ENCODE measurements around the gene NNMT.
A peak's percentile ranks its signal among the peaks of the same experiment; 100 is the strongest.
"Not testable (repeated sequence)": the region's sequence is repeated elsewhere in the genome, so short reads cannot be mapped to it uniquely, and the experiment has no call there.

NNMT gene

GRCh38 chr11:114309517-114309916 lies 13.3 kb downstream of the NNMT start:
- no peak for DNase-seq (ENCODE audit: low read depth, low spot score)

DNA sequence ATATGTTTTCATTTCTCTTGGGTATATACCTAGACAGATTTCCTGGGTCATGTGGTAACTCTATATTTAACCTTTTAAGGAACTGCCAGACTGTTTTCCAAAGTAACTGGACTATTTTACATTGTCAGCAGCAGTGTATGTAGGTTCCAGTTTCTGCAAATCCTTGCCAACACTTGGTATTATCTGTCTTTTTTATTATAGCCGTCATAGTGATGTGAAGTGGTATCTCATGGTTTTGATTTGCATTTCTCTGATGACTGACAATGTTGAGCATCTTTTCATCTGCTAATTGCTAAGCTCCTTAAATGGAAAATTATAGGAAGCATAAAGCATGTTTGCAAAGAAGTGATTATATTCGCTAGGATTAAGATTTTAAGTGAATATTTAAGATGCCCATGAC lies 13.9 kb downstream of the NNMT start:
- DNase-seq (ENCODE audit: low read depth, low spot score), result no peak

DNA sequence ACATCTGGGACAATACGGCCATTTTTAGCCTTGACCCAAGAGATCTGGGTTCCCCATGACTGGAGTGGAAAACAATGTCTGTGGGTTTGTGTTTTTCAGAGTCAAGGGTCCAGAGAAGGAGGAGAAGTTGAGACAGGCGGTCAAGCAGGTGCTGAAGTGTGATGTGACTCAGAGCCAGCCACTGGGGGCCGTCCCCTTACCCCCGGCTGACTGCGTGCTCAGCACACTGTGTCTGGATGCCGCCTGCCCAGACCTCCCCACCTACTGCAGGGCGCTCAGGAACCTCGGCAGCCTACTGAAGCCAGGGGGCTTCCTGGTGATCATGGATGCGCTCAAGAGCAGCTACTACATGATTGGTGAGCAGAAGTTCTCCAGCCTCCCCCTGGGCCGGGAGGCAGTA lies 15.7 kb downstream of the NNMT start:
- no peak for DNase-seq (ENCODE audit: low read depth, low spot score)

DNA sequence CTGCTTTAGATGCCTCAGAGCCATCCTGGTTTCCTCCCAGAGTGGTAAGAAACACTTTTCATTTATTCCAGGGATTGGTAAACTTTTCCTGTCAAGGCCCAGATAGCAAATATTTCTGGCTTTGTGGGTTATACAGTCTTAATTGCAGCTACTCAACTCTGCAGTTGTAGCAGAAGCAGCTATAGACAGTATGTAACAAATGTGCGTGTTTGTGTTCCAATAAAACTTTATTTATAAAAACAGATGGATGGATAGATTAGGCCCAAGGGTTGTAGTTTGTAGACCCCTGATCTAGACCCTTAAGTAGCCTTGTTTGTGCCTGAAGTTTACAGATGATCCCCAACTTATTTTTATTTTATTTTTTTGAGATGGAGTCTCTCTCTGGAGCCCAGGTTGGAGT lies 17.9 kb downstream of the NNMT start:
- no peak for DNase-seq (ENCODE audit: low read depth, low spot score)

DNA sequence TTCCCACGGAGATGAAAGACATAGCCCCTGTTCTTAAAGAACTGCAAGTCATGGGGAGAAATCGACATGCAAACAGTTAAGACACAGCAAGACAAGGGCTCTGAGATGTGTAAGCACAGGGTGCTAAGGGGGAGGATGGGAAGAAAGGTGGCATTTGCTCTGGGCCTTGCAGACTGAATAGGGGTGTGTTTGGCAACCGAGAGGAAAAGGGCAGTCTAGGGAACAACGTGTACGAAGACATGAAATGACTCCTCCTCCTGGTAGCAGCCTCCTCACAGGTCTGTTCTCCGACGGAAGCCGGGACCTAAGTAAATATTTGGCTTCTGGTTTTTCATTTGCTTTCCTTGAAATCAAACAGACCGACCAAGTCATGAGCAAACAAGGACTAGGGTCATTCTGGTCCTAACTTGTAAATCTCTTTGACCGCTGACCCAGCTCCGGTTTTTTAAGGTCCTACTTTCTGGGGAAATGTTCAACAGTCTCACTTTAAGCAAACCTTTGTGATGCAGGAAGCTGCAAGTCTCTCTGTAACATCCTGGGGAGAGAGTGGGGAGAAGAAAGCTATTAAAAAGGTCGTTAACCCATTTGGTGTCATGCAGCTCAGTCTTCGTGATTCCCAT lies 19.7 kb downstream of the NNMT start:
- DNase-seq (ENCODE audit: low read depth, low spot score), result peak; percentile 46

- DNase-seq (ENCODE audit: low read depth, low spot score), result no peak
Measured at GRCh38 chr11:114316980-114317786, 21.0 kb downstream of the NNMT start.

DNA sequence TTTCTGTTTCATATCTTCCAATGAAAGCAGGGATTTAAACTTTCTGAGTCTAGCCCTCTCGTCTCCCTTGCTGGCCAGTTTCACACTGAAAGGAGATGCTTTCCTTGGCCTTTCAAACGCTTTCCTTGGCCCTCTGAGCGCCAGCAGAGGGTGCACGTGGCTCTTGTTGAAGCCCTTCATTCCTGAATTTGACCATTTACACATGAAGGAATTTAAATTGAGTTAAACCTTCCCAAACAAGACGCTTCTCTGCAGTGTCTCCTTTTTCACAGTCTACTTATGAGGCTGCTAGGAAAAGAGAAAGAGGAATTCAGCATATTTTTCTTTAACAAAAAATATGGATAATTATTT lies 21.6 kb downstream of the NNMT start:
- peak; percentile 77 for DNase-seq (ENCODE audit: low read depth, low spot score)

DNA sequence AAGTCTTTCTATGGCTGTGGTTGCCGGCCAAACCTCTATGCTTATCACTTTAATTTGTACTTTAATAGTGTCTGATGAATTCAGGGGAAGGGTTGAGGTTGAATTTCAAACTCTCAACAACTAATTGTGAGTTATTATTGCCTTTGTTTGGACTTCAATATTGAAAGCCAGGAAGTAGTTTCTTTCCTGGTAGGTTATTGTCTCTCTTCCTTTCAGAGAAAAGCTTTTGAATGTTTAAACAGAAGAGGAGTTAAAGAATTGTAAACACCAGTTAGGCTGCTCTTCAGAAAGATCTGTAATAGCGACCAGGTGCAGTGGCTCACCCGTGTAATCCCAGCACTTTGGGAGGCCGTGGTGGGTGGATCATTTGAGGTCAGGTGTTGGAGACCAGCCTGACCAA lies 22.2 kb downstream of the NNMT start:
- no peak for DNase-seq (ENCODE audit: low read depth, low spot score)

DNA sequence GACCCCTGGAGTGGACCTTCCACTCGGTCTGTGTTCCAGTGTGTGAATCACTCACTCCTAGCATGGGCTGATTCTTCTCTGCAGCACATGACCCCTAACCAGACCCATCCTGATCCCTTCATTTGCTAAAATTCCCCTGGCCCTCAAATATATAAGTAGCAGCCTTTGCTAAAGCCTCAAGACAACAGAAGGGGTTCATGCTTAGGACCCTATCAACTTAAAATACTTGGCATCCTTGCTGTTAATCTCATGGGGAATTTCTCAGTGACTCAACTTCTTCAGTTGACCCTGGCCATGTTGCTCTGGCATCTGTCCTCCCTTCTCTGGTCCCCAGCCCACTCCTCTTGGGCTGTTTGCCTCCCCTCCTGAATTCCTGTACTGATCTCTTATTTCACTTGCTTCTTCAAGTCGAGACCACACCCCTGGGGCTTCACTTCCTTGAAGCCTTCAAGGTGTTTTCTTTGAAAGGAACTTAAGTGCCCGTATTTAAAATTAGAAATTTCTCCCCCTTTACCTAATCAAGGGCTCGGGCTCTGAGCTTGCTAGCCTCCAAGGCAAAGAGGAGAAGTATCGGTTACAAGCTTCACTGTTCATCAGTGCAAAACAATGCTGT lies 23.6 kb downstream of the NNMT start:
- peak; percentile 50 for DNase-seq (ENCODE audit: low read depth, low spot score)

- DNase-seq (ENCODE audit: low read depth, low spot score), result no peak
Measured at GRCh38 chr11:114321621-114322257, 25.5 kb downstream of the NNMT start.

- DNase-seq (ENCODE audit: low read depth, low spot score), result no peak
Measured at GRCh38 chr11:114322934-114323333, 26.7 kb downstream of the NNMT start.

GRCh38 chr11:114326151-114326550 lies 30.0 kb downstream of the NNMT start:
- DNase-seq (ENCODE audit: low read depth, low spot score), result no peak

- no peak for DNase-seq (ENCODE audit: low read depth, low spot score)
Measured at GRCh38 chr11:114326776-114327175, 30.6 kb downstream of the NNMT start.

GRCh38 chr11:114330373-114330772 lies 34.2 kb downstream of the NNMT start:
- no peak for DNase-seq (ENCODE audit: low read depth, low spot score)

GRCh38 chr11:114340311-114341131 lies 44.3 kb downstream of the NNMT start:
- DNase-seq (ENCODE audit: low read depth, low spot score), result peak; percentile 74

DNA sequence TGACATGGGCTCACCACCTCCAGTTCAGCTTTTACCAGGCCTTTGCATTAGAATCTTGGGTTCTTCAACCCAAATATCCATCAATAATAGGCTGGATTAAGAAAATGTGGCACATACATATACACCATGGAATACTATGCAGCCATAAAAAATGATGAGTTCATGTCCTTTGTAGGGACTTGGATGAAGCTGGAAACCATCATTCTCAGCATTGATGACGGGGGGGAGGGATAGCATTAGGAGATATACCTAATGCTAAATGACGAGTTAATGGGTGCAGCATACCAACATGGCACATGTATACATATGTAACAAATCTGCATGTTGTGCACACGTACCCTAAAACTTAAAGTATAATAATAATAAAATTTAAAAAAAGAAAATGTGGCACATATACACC lies 45.5 kb downstream of the NNMT start:
- not testable (repeated sequence) for DNase-seq (ENCODE audit: low read depth, low spot score)

DNA sequence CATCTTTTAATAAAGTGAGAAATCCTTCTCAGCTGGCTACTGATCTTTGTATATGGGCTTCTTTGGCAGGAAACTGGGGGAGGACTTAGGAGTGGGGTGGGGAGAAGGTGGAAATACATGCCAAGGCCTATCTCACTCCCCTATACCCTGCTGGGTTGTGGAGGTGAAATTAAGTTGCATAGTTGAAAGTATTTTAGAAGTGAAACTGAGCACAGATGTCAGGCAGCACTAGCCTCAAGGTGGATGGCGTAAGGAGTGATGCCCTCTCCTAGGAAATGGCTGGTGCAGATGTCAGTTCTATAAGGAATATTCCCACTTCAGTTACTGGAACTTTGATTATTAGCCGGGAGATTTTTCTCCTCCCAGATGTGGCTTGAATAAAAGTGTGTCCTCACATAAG lies 46.3 kb downstream of the NNMT start:
- DNase-seq (ENCODE audit: low read depth, low spot score), result no peak

DNA sequence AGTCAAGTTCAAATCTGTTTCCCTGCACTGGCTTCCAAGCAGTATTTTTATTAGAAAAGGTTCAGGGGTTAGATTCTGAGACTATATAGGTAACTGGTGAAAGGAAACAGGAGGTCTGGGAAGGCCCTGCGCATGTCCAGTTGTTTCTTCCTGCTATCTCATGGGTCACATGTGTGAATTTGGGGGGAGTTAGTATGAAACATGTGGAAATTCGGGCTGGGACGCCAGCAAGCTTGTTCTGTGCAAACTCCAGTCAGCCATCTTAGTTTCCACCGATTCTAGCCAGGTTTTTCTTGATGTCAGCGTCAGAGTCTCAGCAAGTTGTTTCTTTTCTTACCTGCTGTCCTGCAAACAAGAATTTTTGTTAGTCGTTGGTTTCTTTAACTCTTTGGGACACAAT lies 46.8 kb downstream of the NNMT start:
- no peak for DNase-seq (ENCODE audit: low read depth, low spot score)

DNA sequence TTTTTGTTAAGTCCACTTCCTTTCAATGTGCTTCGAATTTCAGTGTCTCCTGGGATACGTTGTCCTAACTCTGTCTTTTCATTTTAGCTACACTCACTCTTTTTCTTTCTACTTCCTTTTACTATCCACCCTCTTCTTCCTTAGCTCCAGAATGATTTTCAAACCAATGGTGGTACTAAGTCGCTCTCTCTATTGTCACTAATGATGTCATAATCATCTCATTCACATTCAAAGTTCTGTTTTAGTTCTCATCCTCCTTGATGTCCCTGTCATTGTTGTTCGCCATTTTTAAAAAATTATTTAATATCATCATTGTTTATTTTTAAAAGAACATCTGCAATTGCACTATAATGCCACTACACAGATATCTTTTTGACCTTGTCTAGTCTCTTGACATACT lies 47.3 kb downstream of the NNMT start:
- DNase-seq (ENCODE audit: low read depth, low spot score), result no peak

GRCh38 chr11:114344494-114344893 lies 48.3 kb downstream of the NNMT start:
- no peak for DNase-seq (ENCODE audit: low read depth, low spot score)

- DNase-seq (ENCODE audit: low read depth, low spot score), result no peak
Measured at GRCh38 chr11:114345575-114346222, 49.5 kb downstream of the NNMT start.
